H1 (cell line): ENCODE data around the gene CASS4. TPM values are rescaled to one million over a fixed set of nuclear protein-coding genes. Genes with fewer than 3 reads are reported as not detected.

Experiments used
- CTCF ChIA-PET: fragments of 300-600 bp; sonication (Branson Sonifier 250); formaldehyde crosslinking; loops from one replicate; lab custom pipeline; 2021; ENCODE audit not compliant: partially characterized antibody; lab: Charles Lee
- POLR2A ChIA-PET: fragments of 300-600 bp; sonication (Branson Sonifier 250); formaldehyde crosslinking; loops from one replicate; lab custom pipeline; 2021; ENCODE audit warnings: inconsistent platforms; ENCODE audit not compliant: partially characterized antibody; lab: Charles Lee
- DNase-seq, 2 experiments: peaks; one replicate each; pipeline versions ENCODE4 v3.0.0 to v3.0.0-alpha.2; 2010 to 2022; ENCODE audit warnings: low spot score in 2 of 2, low read depth in 1 of 2, mixed read lengths in 1 of 2
- FAIRE-seq: peaks from 2 replicates; lab custom pipeline; 2011; peaks lifted over from hg19 to GRCh38; lab: Jason Lieb, UNC
- H2AFZ ChIP-seq: 2 replicates; pipeline ENCODE4 v1.8.1; 2012; ENCODE audit warnings: low read length, inconsistent platforms
- H2AK5ac ChIP-seq: 2 replicates; pipeline ENCODE4 v1.6.1; 2013; ENCODE audit warnings: low read depth, low read length
- H2BK120ac ChIP-seq: replicated peaks from 2 replicates; pipeline ENCODE3; 2013; ENCODE audit warnings: low read depth, low read length, inconsistent platforms
- H2BK12ac ChIP-seq: 2 replicates; pipeline ENCODE4 v1.6.1; 2013; ENCODE audit warnings: low read depth, low read length
- H2BK15ac ChIP-seq: 2 replicates; pipeline ENCODE4 v1.6.1; 2013; ENCODE audit warnings: low read length
- H2BK20ac ChIP-seq: 2 replicates; pipeline ENCODE4 v1.6.1; 2013; ENCODE audit warnings: low read length
- H2BK5ac ChIP-seq: 2 replicates; pipeline ENCODE4 v1.6.1; 2013; ENCODE audit warnings: low read depth, low read length
- H3K14ac ChIP-seq: 2 replicates; pipeline ENCODE4 v1.6.1; 2013; ENCODE audit warnings: inconsistent platforms; ENCODE audit not compliant: insufficient read length
- H3K18ac ChIP-seq: 2 replicates; pipeline ENCODE4 v1.6.1; 2013; ENCODE audit warnings: low read length; ENCODE audit errors: extremely low read depth
- H3K23ac ChIP-seq: 2 replicates; pipeline ENCODE4 v1.6.1; 2013; ENCODE audit warnings: inconsistent platforms; ENCODE audit not compliant: insufficient read length
- H3K23me2 ChIP-seq: 2 replicates; pipeline ENCODE4 v1.6.1; 2013; ENCODE audit warnings: low read depth, low read length
- H3K27ac ChIP-seq: 2 replicates; pipeline ENCODE4 v1.6.1; 2011; ENCODE audit warnings: low read depth, low read length, inconsistent platforms
- H3K27me3 ChIP-seq, 4 experiments: replicated peaks in 1 of 4; 1 replicate in 1 of 4; 2 replicates in 3 of 4; pipeline versions ENCODE4 v1.6.1 to v1.8.1; 2011 to 2013; ENCODE audit warnings: low read length in 3 of 4, mild to moderate bottlenecking in 3 of 4, inconsistent platforms in 2 of 4, mixed read lengths in 2 of 4, moderate library complexity in 1 of 4; ENCODE audit not compliant: control insufficient read depth in 3 of 4, insufficient read depth in 3 of 4; ENCODE audit errors: extremely low read depth in 1 of 4
- H3K36me3 ChIP-seq, 4 experiments: 2 replicates each; pipeline versions ENCODE4 v1.6.1 to v1.8.1; 2011 to 2013; ENCODE audit warnings: mild to moderate bottlenecking in 4 of 4, low read length in 3 of 4, moderate library complexity in 2 of 4, control low read depth in 1 of 4, inconsistent platforms in 1 of 4; ENCODE audit not compliant: insufficient read depth in 4 of 4, control insufficient read depth in 2 of 4
- H3K4ac ChIP-seq: replicated peaks from 2 replicates; pipeline ENCODE3; 2013; ENCODE audit warnings: low read length, low read depth, mixed read lengths, inconsistent platforms; ENCODE audit not compliant: insufficient read length
- H3K4me1 ChIP-seq, 4 experiments: replicated peaks in 1 of 4; 1 replicate in 1 of 4; 2 replicates in 3 of 4; pipeline versions ENCODE4 v1.6.1 to v1.8.1; 2011 to 2013; ENCODE audit warnings: low read length in 3 of 4, inconsistent platforms in 2 of 4, mixed read lengths in 1 of 4; ENCODE audit not compliant: insufficient read depth in 4 of 4, control insufficient read depth in 3 of 4
- H3K4me2 ChIP-seq, 2 experiments: 2 replicates each; pipeline versions ENCODE4 v1.6.1 to v1.8.1; 2011 to 2013; ENCODE audit warnings: low read depth in 2 of 2, low read length in 2 of 2, control low read depth in 1 of 2, inconsistent platforms in 1 of 2, mild to moderate bottlenecking in 1 of 2; ENCODE audit not compliant: insufficient read depth in 1 of 2
- H3K4me3 ChIP-seq, 4 experiments: fragments of 200-600, 300-600 bp in 1 of 4; sonication (generic), shearing (Covaris generic), sonication (Bioruptor Twin) in 1 of 4; 2 replicates each; pipeline versions ENCODE4 v1.5.1 to v1.8.1; 2011 to 2016; ENCODE audit warnings: low read length in 4 of 4, low read depth in 3 of 4, control low read depth in 2 of 4, inconsistent platforms in 2 of 4, mild to moderate bottlenecking in 2 of 4, mixed read lengths in 1 of 4, moderate library complexity in 1 of 4; ENCODE audit not compliant: insufficient read depth in 2 of 4; ENCODE audit errors: extremely low read depth in 1 of 4
- H3K56ac ChIP-seq: replicated peaks from 2 replicates; pipeline ENCODE3; 2013; ENCODE audit warnings: low read depth, mild to moderate bottlenecking, mixed read lengths, low read length, inconsistent platforms; ENCODE audit not compliant: insufficient read length
- H3K79me1 ChIP-seq: 2 replicates; pipeline ENCODE4 v1.6.1; 2013; ENCODE audit warnings: low read depth, low read length, control low read depth
- H3K79me2 ChIP-seq, 2 experiments: 2 replicates each; pipeline versions ENCODE4 v1.6.1 to v1.8.1; 2012 to 2013; ENCODE audit warnings: low read length in 2 of 2, mild to moderate bottlenecking in 2 of 2, inconsistent platforms in 1 of 2; ENCODE audit not compliant: insufficient read depth in 2 of 2, control insufficient read depth in 1 of 2
- H3K9ac ChIP-seq, 4 experiments: replicated peaks in 1 of 4; 1 replicate in 1 of 4; 2 replicates in 3 of 4; pipeline versions ENCODE4 v1.6.1 to v1.8.1; 2011 to 2013; ENCODE audit warnings: low read depth in 3 of 4, low read length in 3 of 4, control low read depth in 2 of 4, mild to moderate bottlenecking in 2 of 4, moderate library complexity in 2 of 4, inconsistent platforms in 1 of 4; ENCODE audit errors: extremely low read depth in 1 of 4
- H3K9me3 ChIP-seq, 2 experiments: 2 replicates each; pipeline versions ENCODE4 v1.6.1 to v1.8.1; 2012 to 2013; ENCODE audit warnings: mild to moderate bottlenecking in 2 of 2, moderate library complexity in 2 of 2, control low read depth in 1 of 2, inconsistent platforms in 1 of 2, low read depth in 1 of 2, low read length in 1 of 2, mixed read lengths in 1 of 2; ENCODE audit not compliant: insufficient read depth in 2 of 2
- H4K20me1 ChIP-seq, 2 experiments: replicated peaks in 1 of 2; 2 replicates each; pipeline versions ENCODE3 to v1.8.1; 2011 to 2013; ENCODE audit warnings: inconsistent platforms in 2 of 2, low read length in 2 of 2, mild to moderate bottlenecking in 1 of 2; ENCODE audit not compliant: insufficient read depth in 2 of 2, control insufficient read depth in 1 of 2
- H4K5ac ChIP-seq: 2 replicates; pipeline ENCODE4 v1.6.1; 2013; ENCODE audit warnings: low read length, low read depth, mixed read lengths, inconsistent platforms; ENCODE audit not compliant: insufficient read length
- H4K8ac ChIP-seq: 2 replicates; pipeline ENCODE4 v1.8.0; 2013; ENCODE audit warnings: mild to moderate bottlenecking, moderate library complexity, low read length, inconsistent platforms; ENCODE audit not compliant: insufficient read depth; ENCODE audit errors: extremely low read depth
- H4K91ac ChIP-seq: replicated peaks from 2 replicates; pipeline ENCODE3; 2013; ENCODE audit warnings: low read length, mixed read lengths, inconsistent platforms; ENCODE audit not compliant: insufficient read length
- RNF2 ChIP-seq: fragments of 200-900, 300-1000 bp; sonication (generic); IDR thresholded peaks from 2 replicates; pipeline ENCODE4 v1.7.1; 2016; ENCODE audit warnings: borderline replicate concordance, low read depth, mild to moderate bottlenecking, antibody characterized with exemption, low read length; ENCODE audit not compliant: poor library complexity, severe bottlenecking; ENCODE audit errors: missing control alignments
- SAP30 ChIP-seq: fragments of 300-600 bp; sonication (generic); IDR thresholded peaks from 2 replicates; pipeline ENCODE4 v1.7.1; 2012; ENCODE audit warnings: low read length, moderate library complexity, mild to moderate bottlenecking, inconsistent platforms; ENCODE audit not compliant: insufficient read depth, insufficient replicate concordance
- SP1 ChIP-seq: IDR thresholded peaks from 2 replicates; pipeline ENCODE4 v1.6.1; 2011; ENCODE audit warnings: low read depth, low read length
- SRF ChIP-seq: IDR thresholded peaks from 2 replicates; pipeline ENCODE4 v1.6.1; 2011; ENCODE audit warnings: mild to moderate bottlenecking, low read depth, low read length, moderate library complexity
- TCF12 ChIP-seq: IDR thresholded peaks from 2 replicates; pipeline ENCODE4 v1.6.1; 2011; ENCODE audit warnings: low read depth, mild to moderate bottlenecking, low read length
- WGBS, 2 experiments: shearing (Covaris generic) in 1 of 2; methylation state at CpG; one replicate each; pipeline versions ENCODE4 v1.1.6 to v1.1.7; 2013 to 2015; ENCODE audit warnings: low lambda C conversion rate in 2 of 2, mixed read lengths in 2 of 2, inconsistent platforms in 1 of 2, low coverage in 1 of 2, missing lambda C conversion rate in 1 of 2; ENCODE audit not compliant: insufficient replicate concordance in 2 of 2, insufficient coverage in 1 of 2, insufficient read length in 1 of 2; ENCODE audit errors: extremely low coverage in 1 of 2, missing lambda C conversion rate in 1 of 2; 5-methylcytosine and 5-hydroxymethylcytosine counted together
- polyA plus RNA-seq, 7 experiments: library from polyadenylated mRNA; depleted of rRNA in 3 of 7; stranded (reverse) in 5 of 7; unstranded in 2 of 7; fragments of >200 nt in 5 of 7; fragments of 200-250 nt in 2 of 7; gene quantifications; 1 replicate in 5 of 7; 2 replicates in 1 of 7; 4 replicates in 1 of 7; pipeline versions ENCODE4 v1.2.1 to v1.2.3, GENCODE V29; 2011 to 2013; ENCODE audit warnings: missing spikeins in 2 of 7, mixed read lengths in 2 of 7
- total RNA-seq: library from RNA; stranded (reverse); fragmentation: NEBNext Ultra II Directional; extraction: Animal tissue kit (Norgen Biotek cat#: 25700); gene quantifications from 2 replicates; pipeline ENCODE4 v1.2.1, GENCODE V29; 2021

CASS4 gene
- total and polyA plus RNA-seq, 2 of the 8 experiments (the other 6 are each of a cell fraction or from before 2014, with no cell fraction given), result not detected

DNA sequence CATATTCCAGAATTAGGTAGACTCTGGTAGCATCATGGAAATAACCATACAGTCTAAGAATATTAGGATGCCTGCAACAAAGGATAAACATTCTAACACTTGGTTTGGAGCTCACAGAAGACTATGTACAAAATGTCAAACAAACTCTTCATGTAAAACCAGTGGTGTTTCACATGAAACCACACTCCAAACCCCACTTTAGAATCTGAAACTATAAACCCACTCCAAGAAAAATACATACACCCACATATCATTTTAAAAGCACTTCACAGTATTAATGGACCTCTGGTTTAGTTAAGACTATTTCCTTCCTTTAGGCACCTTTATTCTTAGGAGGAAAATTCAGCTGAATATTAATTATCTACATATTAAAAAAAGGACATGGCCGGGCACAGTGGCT, 30.6 kb upstream of the CASS4 start:
- peaks cover 4 to 12% of the 10 kb centered on the region in 2 experiments for H4K20me1 ChIP-seq
- H3K23ac ChIP-seq, result no peak overlapping the region
- no peak overlapping the region for H2BK12ac ChIP-seq
- peaks cover 5% of the 10 kb centered on the region; the same call in 1 of the 2 replicates for H3K79me1 ChIP-seq
- no peaks in the 10 kb centered on the region for H3K9me3 ChIP-seq
- no peak for TF ChIP-seq SAP30
- no peak for TF ChIP-seq SRF
- no peak for TF ChIP-seq RNF2
- no peak for TF ChIP-seq SP1
- no peak for TF ChIP-seq TCF12
- no peaks in the 10 kb centered on the region for H3K27me3 ChIP-seq
- H3K56ac ChIP-seq, result no peak overlapping the region
- no peak overlapping the region for H4K5ac ChIP-seq
- FAIRE-seq (no peak), DNase-seq (no peak)
- no peak overlapping the region for H2BK5ac ChIP-seq
- H2AK5ac ChIP-seq, result no peak overlapping the region
- no peak overlapping the region for H2AFZ ChIP-seq
- H3K4ac ChIP-seq, result no peak overlapping the region
- WGBS, 2 experiments, result 93% methylated on average over 1 of the region's 1 CpG; no CpG with 5 or more reads in 1 of the 2 experiments
- no peak overlapping the region for H3K14ac ChIP-seq
- H3K23me2 ChIP-seq, result no peaks in the 10 kb centered on the region
- no peaks in the 10 kb centered on the region; a peak in 1 of 7 replicates for H3K4me1 ChIP-seq
- ChIA-PET CTCF (no interaction called here), POLR2A (interaction anchor here (1.4 to 2.6 kb wide), 4 partner anchors 9 to 23 kb away, joined by 3 to 8 read pairs (median 6); partner anchors contain the start of genes AURKA and CSTF1)
- H2BK20ac ChIP-seq, result no peak overlapping the region
- H3K4me2 ChIP-seq, result no peak overlapping the region
- no peak overlapping the region for H3K4me3 ChIP-seq
- H3K9ac ChIP-seq, result no peak overlapping the region
- no peak overlapping the region for H3K18ac ChIP-seq
- no peak overlapping the region for H3K27ac ChIP-seq
- no peak overlapping the region for H2BK120ac ChIP-seq
- H2BK15ac ChIP-seq, result no peak overlapping the region
- no peak overlapping the region for H4K91ac ChIP-seq
- peaks cover 24 to 66% (median 65%) of the 10 kb centered on the region in 4 experiments for H3K36me3 ChIP-seq
- peaks cover 0 to 70% of the 10 kb centered on the region in 2 experiments; a peak in 2 of 4 replicates for H3K79me2 ChIP-seq
- no peak overlapping the region for H4K8ac ChIP-seq
